Stomach (tissue), 4 donors: Measurements from ENCODE around the gene COX7B2.

Experiments used
- CTCF ChIP-seq, 7 experiments: fragments of 450-650 bp in 4 of 7; fragments of 200-600 bp in 3 of 7; sonication (generic) in 3 of 7; IDR thresholded peaks; one replicate each; pipeline ENCODE4 v1.5.1; 2016 to 2019; ENCODE audit warnings: antibody characterized with exemption in 7 of 7, control low read depth in 2 of 7, mild to moderate bottlenecking in 1 of 7
- POLR2A ChIP-seq, 4 donors: fragments of 450-650 bp; IDR thresholded peaks; one replicate each; pipeline ENCODE4 v1.6.1; 2016; ENCODE audit warnings: antibody characterized with exemption in 4 of 4, control low read depth in 2 of 4, mild to moderate bottlenecking in 1 of 4, moderate library complexity in 1 of 4

- TF ChIP-seq CTCF (IDR thresholded peaks at IDR 0.05): no peak
- TF ChIP-seq POLR2A (IDR thresholded peaks at IDR 0.05): no peak
These were observed 13.2 kb upstream of the COX7B2 start for GRCh38 chr4:46922205-46922604.
